ENCODE measurements around the gene NUP93. TPM values are rescaled to one million over a fixed set of nuclear protein-coding genes. Genes with fewer than 3 reads are reported as not detected.

The NUP93 gene
- polyA plus RNA-seq, 1 donor from 2014 or later = 237 TPM

- Histone ChIP-seq H3K4me3 (ENCODE audit: low read length) (no peak overlapping the region), H2AFZ (ENCODE audit: low read depth, low read length) (no peak overlapping the region), H3K9me3 (ENCODE audit: low read length) (no peaks in the 10 kb centered on the region), H3F3A (ENCODE audit: insufficient read depth, low read length, poor library complexity, severe bottlenecking) (no peaks in the 10 kb centered on the region), H4K20me1 (ENCODE audit: insufficient read depth) (no peaks in the 10 kb centered on the region), H3K27me3 (ENCODE audit: insufficient read depth, low read depth, low read length) (no peaks in the 10 kb centered on the region), H3K79me2 (replicated peaks; ENCODE audit: insufficient read depth, low read length) (peaks cover 33% of the 10 kb centered on the region), H3K36me3 (ENCODE audit: insufficient read depth, low read length) (no peaks in the 10 kb centered on the region), H3K9ac (ENCODE audit: low read length) (no peak overlapping the region), H3K9me2 (ENCODE audit: insufficient read depth, low read length) (no peaks in the 10 kb centered on the region), H3K27ac (ENCODE audit: low read length) (no peak overlapping the region), H3K4me2 (ENCODE audit: low read length) (no peak overlapping the region)
- TF ChIP-seq SMC3 (conservative IDR thresholded peaks at IDR 0.05; ENCODE audit: poor library complexity) (no peak), POLR2AphosphoS5 (IDR thresholded peaks at IDR 0.05) (no peak), EP300 (conservative IDR thresholded peaks at IDR 0.05; ENCODE audit: poor library complexity, severe bottlenecking) (no peak), RAD21 (conservative IDR thresholded peaks at IDR 0.05) (no peak), REST (IDR thresholded peaks at IDR 0.05; ENCODE audit: borderline replicate concordance) (no peak), TAF1 (IDR thresholded peaks at IDR 0.05; ENCODE audit: low read depth) (no peak), MXI1 (conservative IDR thresholded peaks at IDR 0.05; ENCODE audit: poor library complexity, severe bottlenecking) (no peak), EZH2 (IDR thresholded peaks at IDR 0.05; ENCODE audit: borderline replicate concordance, insufficient read depth, low read length, poor library complexity, severe bottlenecking) (no peak)
- TF ChIP-seq, protein P1, sequence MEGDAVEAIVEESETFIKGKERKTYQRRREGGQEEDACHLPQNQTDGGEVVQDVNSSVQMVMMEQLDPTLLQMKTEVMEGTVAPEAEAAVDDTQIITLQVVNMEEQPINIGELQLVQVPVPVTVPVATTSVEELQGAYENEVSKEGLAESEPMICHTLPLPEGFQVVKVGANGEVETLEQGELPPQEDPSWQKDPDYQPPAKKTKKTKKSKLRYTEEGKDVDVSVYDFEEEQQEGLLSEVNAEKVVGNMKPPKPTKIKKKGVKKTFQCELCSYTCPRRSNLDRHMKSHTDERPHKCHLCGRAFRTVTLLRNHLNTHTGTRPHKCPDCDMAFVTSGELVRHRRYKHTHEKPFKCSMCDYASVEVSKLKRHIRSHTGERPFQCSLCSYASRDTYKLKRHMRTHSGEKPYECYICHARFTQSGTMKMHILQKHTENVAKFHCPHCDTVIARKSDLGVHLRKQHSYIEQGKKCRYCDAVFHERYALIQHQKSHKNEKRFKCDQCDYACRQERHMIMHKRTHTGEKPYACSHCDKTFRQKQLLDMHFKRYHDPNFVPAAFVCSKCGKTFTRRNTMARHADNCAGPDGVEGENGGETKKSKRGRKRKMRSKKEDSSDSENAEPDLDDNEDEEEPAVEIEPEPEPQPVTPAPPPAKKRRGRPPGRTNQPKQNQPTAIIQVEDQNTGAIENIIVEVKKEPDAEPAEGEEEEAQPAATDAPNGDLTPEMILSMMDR (IDR thresholded peaks at IDR 0.05; ENCODE audit: poor library complexity, severe bottlenecking) = no peak
These were observed 2.9 kb downstream of the NUP93 start for GRCh38 chr16:56732832-56733231.

GRCh38 chr16:56734429-56734828 is 4.5 kb downstream of the NUP93 start:
- H3F3A ChIP-seq (ENCODE audit: insufficient read depth, low read length, poor library complexity, severe bottlenecking) = no peaks in the 10 kb centered on the region
- H3K9me2 ChIP-seq (ENCODE audit: insufficient read depth, low read length) = no peaks in the 10 kb centered on the region
- H3K9me3 ChIP-seq (ENCODE audit: low read length) = no peaks in the 10 kb centered on the region
- H3K9ac ChIP-seq (ENCODE audit: low read length) = no peak overlapping the region
- H3K4me2 ChIP-seq (ENCODE audit: low read length) = no peak overlapping the region
- no peak overlapping the region for H3K4me3 ChIP-seq (ENCODE audit: low read length)
- H3K79me2 ChIP-seq (replicated peaks; ENCODE audit: insufficient read depth, low read length) = peaks cover 33% of the 10 kb centered on the region
- H2AFZ ChIP-seq (ENCODE audit: low read depth, low read length) = no peak overlapping the region
- H4K20me1 ChIP-seq (ENCODE audit: insufficient read depth) = no peaks in the 10 kb centered on the region
- TF ChIP-seq EZH2 (IDR thresholded peaks at IDR 0.05; ENCODE audit: borderline replicate concordance, insufficient read depth, low read length, poor library complexity, severe bottlenecking) (no peak), EP300 (conservative IDR thresholded peaks at IDR 0.05; ENCODE audit: poor library complexity, severe bottlenecking) (no peak)
- H3K27ac ChIP-seq (ENCODE audit: low read length) = no peak overlapping the region
- no peaks in the 10 kb centered on the region for H3K36me3 ChIP-seq (ENCODE audit: insufficient read depth, low read length)
- H3K27me3 ChIP-seq (ENCODE audit: insufficient read depth, low read depth, low read length) = no peaks in the 10 kb centered on the region

DNA sequence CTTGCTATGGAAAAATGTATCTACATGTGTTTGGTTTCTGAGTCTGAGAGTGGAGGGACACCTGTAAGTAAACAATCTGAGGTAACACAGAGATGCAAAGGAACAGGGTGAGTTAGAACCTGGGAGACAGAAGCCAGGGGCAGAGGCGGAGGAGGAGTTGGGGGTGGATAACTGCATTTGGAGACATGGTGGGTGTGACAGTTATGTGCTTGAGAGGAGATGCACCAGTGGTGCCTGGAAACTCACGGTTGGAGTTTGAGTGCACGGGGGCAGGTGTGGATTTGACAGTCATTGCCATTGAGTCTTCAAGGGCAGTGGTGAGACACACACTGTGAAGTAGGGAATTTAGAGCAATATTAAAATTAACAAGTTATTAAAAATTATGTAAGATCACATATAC is 6.5 kb downstream of the NUP93 start:
- Histone ChIP-seq H2AFZ (ENCODE audit: low read depth, low read length) (no peak overlapping the region), H3K9ac (ENCODE audit: low read length) (no peak overlapping the region), H3K4me3 (ENCODE audit: low read length) (no peak overlapping the region), H3K36me3 (ENCODE audit: insufficient read depth, low read length) (no peaks in the 10 kb centered on the region), H3K27ac (ENCODE audit: low read length) (no peak overlapping the region), H3K4me2 (ENCODE audit: low read length) (no peak overlapping the region), H4K20me1 (ENCODE audit: insufficient read depth) (no peaks in the 10 kb centered on the region), H3K9me2 (ENCODE audit: insufficient read depth, low read length) (no peaks in the 10 kb centered on the region), H3K27me3 (ENCODE audit: insufficient read depth, low read depth, low read length) (no peaks in the 10 kb centered on the region), H3K79me2 (replicated peaks; ENCODE audit: insufficient read depth, low read length) (peaks cover 20% of the 10 kb centered on the region), H3F3A (ENCODE audit: insufficient read depth, low read length, poor library complexity, severe bottlenecking) (no peaks in the 10 kb centered on the region), H3K9me3 (ENCODE audit: low read length) (no peaks in the 10 kb centered on the region)
- TF ChIP-seq TAF1 (IDR thresholded peaks at IDR 0.05; ENCODE audit: low read depth) = no peak
- no peak for TF ChIP-seq EP300 (conservative IDR thresholded peaks at IDR 0.05; ENCODE audit: poor library complexity, severe bottlenecking)
- no peak for TF ChIP-seq EZH2 (IDR thresholded peaks at IDR 0.05; ENCODE audit: borderline replicate concordance, insufficient read depth, low read length, poor library complexity, severe bottlenecking)
- TF ChIP-seq SMC3 (conservative IDR thresholded peaks at IDR 0.05; ENCODE audit: poor library complexity) = no peak
- TF ChIP-seq, protein P1 (IDR thresholded peaks at IDR 0.05; ENCODE audit: poor library complexity, severe bottlenecking) = no peak
- no peak for TF ChIP-seq POLR2AphosphoS5 (IDR thresholded peaks at IDR 0.05)
- TF ChIP-seq RAD21 (conservative IDR thresholded peaks at IDR 0.05) = no peak
- no peak for TF ChIP-seq REST (IDR thresholded peaks at IDR 0.05; ENCODE audit: borderline replicate concordance)
- no peak for TF ChIP-seq MXI1 (conservative IDR thresholded peaks at IDR 0.05; ENCODE audit: poor library complexity, severe bottlenecking)
